ENCODE measurements around the gene MACROD1.

GRCh38 chr11:64131683-64132190, 34.2 kb downstream of the MACROD1 start:
- TF ChIP-seq POLR2A (IDR thresholded peaks at IDR 0.05; ENCODE audit: low read length) (no peak), GATA1 (IDR thresholded peaks at IDR 0.05; ENCODE audit: low read depth, low read length) (no peak)

All from erythroblast (primary cell).